Femur (tissue), 1 donor: ENCODE data around the gene BHLHA15.
A peak's percentile ranks its signal among the peaks of the same experiment; 100 is the strongest.

Experiments
- DNase-seq: peaks from one replicate; pipeline ENCODE4 v3.0.0-alpha.2; 2017

Gene BHLHA15

DNA sequence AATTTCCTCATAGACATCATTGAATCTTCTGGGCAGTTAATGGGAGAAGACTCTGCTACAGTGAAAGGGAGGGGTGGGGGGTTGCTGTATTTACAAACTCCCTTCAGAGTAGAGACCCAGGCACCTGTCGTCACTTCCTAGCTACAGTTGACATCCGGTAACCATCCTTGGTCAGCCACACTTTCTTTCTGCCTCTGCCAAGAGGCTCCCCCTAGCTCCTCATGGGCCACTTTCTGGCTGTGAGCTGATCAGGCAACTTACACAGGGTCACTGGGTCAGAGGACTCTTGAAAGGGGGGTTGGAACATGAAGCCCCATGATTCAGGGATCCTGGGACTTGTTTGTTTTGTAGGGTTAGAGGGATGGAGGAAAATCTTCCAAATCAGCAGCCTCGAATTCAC is 39.5 kb downstream of the BHLHA15 start:
- DNase-seq = no peak

DNA sequence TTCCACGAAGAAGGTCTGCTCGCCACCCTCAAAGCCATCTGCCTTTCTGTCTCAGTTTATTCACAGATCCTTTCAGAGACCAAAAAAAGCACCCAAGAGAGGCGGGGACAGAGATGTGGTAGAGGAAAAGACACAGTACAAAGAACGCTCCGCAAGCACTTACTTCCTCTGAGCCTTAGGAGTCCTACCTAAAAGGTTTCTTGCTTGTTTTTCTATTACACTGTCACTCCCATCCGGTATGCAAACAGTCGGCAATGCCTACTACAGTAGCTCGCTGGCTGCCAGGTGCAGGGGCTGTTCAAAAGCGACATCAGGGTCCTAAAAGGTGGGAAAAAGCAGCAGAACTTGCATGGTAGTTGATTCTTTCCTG is 40.0 kb downstream of the BHLHA15 start:
- DNase-seq = no peak

DNA sequence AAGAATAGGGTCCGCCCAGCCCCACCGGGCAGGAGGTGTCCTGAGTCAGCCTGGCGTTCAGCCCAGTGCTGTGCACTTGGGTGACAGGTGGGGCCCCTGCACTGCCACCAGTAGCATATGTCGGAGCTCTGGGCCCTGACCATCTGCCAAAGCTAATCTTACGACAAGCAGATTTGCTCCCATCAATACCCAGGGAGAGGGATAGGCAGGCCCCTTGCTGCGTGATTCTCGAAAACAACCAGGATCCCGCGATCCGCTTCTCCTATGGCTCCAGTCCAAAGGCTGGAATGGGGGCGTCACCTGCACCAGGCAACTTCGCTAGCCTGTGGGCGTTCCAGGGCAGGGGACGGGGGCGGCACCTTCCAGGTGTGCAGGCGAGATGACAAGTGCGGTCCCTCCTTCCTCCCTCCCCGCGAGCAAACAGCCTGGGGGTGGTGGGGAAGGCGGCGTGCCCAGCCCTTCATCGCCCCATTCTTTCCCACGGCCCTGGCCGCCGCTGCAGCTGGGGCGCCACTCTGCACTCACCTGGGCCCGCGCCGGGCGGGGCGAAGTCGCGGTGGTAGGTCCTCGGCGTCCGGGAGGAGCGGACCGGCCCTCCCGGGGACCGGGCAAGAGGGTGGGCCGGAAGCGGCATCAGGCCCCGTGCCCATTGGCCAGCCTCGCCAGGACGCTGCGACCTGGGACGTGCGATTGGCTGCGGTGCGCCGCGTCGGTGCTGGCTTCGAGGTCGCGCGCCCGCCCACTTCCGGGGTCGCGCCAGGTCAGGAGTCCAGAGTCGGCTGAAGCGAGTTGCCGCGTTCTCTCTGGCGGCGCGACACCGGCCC is 40.6 kb downstream of the BHLHA15 start, which contains the start of gene TECPR1:
Gene TECPR1 (minus strand): TSS at position 632 of the 824 bp plus-strand sequence. CDS start 6,086 bp downstream, outside the sequence.
- peak; percentile 95 for DNase-seq

DNA sequence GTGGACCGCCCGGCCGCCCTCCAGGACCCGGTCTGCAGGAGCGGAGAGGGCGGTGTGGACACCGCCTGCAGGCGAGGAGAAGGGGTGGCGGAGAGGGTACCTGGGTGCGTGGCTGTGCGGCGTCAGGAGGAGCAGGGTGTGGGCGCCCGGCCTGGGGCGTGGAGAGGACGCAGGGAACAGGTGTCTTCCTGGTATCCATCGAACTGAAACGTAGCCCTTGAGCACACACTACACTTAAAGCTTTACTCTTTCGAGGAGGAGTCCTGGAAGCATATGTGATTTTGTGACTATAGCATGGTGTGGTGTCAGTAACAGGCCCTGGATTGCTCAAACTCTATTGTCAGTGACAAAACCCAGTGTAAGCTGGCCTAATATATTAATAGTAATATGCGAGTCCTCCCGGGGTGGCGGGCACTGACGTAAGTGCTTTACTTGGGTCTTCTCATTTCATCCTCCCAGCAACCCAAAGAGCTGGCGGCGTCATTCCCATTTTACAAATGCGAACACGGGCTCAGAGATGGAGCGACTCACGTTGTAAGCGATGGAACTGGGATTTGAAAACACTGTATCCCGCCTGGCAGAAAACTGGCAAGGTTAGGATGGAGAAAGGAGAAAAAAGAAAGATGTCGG is 41.3 kb downstream of the BHLHA15 start:
- no peak for DNase-seq

DNA sequence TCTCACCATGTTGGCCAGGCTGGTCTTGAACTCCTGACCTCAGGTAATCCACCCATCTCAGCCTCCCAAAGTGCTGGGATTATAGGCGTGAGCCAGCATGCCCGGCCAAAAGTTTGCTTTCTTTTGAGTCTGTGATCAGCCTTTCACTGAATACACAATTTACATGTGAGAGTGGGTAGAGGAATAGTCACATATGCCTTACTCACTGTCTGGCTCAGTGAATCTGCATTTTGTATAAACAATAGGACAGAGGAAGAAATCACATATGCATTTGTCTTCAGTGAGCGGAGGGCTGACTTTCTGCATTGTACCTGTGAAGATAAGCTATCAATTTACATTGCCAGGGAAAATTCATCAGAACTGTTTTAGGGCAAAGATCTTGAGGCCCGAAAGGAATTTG is 43.3 kb downstream of the BHLHA15 start:
- DNase-seq = no peak

DNA sequence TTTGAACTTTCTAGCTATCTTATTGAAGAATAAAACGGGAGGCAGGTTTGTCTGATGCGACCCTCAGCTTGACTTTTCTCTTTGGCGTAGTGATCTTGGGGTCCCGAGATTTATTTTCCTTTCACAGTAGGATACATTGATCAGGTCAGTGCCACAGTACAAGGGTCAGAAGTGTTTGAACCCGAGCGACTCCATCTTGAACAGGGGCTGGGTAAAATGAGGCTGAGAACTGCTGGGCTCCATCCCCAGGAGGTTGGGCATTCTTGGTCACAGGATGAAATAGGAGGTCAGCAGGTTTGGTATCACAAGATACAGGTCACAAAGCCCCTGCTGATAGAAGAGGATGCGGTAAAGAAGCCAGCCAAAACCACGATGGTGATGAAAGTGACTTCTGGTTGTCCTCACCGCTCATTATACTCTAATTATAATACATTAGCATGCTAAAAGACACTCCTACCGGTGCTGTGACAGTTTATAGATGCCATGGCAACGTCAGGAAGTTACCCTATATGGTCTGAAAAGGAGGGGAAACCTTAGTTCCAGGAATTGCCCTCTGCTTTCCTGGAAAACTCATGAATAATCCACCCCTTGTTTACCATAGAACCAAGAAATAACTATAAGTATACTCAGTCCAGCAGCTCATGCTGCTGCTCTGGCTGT is 43.8 kb downstream of the BHLHA15 start:
- no peak for DNase-seq

DNA sequence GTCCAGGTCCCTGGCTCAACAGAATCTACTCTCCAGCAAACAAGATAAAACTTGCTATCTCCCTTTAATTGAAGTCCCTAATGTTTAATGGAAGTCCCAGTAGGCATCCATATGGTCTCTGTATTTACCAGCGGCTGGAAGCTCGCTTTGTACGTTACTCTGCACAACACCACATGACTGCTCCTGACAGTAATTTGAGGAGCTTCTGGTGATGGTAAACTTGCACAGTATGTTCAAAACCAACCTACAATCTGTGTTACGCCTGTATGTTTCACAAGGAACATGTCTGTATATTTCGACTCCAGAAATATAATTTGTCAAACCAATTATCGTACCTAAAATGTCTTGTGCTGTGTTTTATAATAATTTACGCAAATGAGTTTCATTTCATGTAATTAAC is 45.2 kb downstream of the BHLHA15 start:
- no peak for DNase-seq

DNA sequence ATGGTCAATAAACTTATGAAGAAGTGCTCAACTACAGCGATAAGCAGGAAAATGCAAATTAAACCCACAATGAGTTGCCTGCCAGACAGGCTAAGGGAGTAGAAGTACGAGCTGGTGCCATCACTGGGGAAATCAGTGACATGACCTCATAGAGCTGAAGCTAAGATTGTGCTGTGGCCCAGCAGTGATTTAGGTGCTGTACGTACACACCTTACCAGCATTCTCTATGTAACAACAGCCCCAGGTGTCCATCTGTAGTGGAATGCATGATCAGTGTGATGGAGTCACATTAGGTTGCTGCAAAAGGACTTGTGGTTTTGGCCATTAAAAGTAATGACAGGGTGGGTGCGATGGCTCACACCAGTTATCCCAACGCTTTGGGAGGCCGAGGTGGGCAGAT is 46.5 kb downstream of the BHLHA15 start:
- no peak for DNase-seq
